Measurements from ENCODE around the gene SQOR. TPM values are rescaled to one million over a fixed set of nuclear protein-coding genes. Genes with fewer than 3 reads are reported as not detected.

Gene SQOR
- total RNA-seq, 1 experiment from 2014 or later = 40.9 TPM

GRCh38 chr15:45657254-45657653, 22.4 kb downstream of the SQOR start:
- H4K20me1 ChIP-seq (ENCODE audit: insufficient read depth) = no peaks in the 10 kb centered on the region
- H3K27me3 ChIP-seq (ENCODE audit: insufficient read depth, low read depth) = no peaks in the 10 kb centered on the region
- no peak overlapping the region for H3K4me3 ChIP-seq
- ChIA-PET CTCF (no interaction called here), POLR2A (ENCODE audit: unreplicated experiment) (no interaction called here)
- no peaks in the 10 kb centered on the region for H3K9me3 ChIP-seq (ENCODE audit: insufficient read depth, low read depth)
- H3K36me3 ChIP-seq (ENCODE audit: low read depth) = no peaks in the 10 kb centered on the region
- intact Hi-C loops (cut with micrococcal nuclease; ENCODE audit: unreplicated experiment) = no loop called here
- no peak for DNase-seq
- no peaks in the 10 kb centered on the region for H3K9me2 ChIP-seq (ENCODE audit: insufficient read depth)
- H3K79me2 ChIP-seq (ENCODE audit: low read depth) = no peaks in the 10 kb centered on the region
- no peaks in the 10 kb centered on the region for H3K4me1 ChIP-seq (replicated peaks; ENCODE audit: insufficient read depth)
- H2AFZ ChIP-seq = no peak overlapping the region
- BruUV-seq (replicated peaks) = no TSS peak
- no peak overlapping the region for H3K4me2 ChIP-seq
- no peak overlapping the region for H3K27ac ChIP-seq
- TF ChIP-seq CTCF (conservative IDR thresholded peaks at IDR 0.05) = no peak
- TF ChIP-seq EZH2 (IDR thresholded peaks at IDR 0.05; ENCODE audit: low read depth) = no peak
- no peaks in the 10 kb centered on the region for H3F3A ChIP-seq (ENCODE audit: insufficient read depth, low read depth)

- no peak for TF ChIP-seq EZH2 (IDR thresholded peaks at IDR 0.05; ENCODE audit: low read depth)
- no peak for TF ChIP-seq CTCF (conservative IDR thresholded peaks at IDR 0.05)
- Histone ChIP-seq H3F3A (ENCODE audit: insufficient read depth, low read depth) (no peaks in the 10 kb centered on the region), H3K4me3 (no peak overlapping the region), H3K9me3 (ENCODE audit: insufficient read depth, low read depth) (no peaks in the 10 kb centered on the region), H4K20me1 (ENCODE audit: insufficient read depth) (no peaks in the 10 kb centered on the region), H3K79me2 (ENCODE audit: low read depth) (no peaks in the 10 kb centered on the region), H2AFZ (no peak overlapping the region), H3K4me1 (replicated peaks; ENCODE audit: insufficient read depth) (no peaks in the 10 kb centered on the region), H3K27me3 (ENCODE audit: insufficient read depth, low read depth) (no peaks in the 10 kb centered on the region), H3K9me2 (ENCODE audit: insufficient read depth) (no peaks in the 10 kb centered on the region), H3K4me2 (no peak overlapping the region), H3K27ac (no peak overlapping the region), H3K36me3 (ENCODE audit: low read depth) (no peaks in the 10 kb centered on the region)
- POLR2A ChIA-PET (ENCODE audit: unreplicated experiment) = no interaction called here
- intact Hi-C loops (cut with micrococcal nuclease; ENCODE audit: unreplicated experiment) = no loop called here
- no TSS peak for BruUV-seq (replicated peaks)
- CTCF ChIA-PET = no interaction called here
- no peak for DNase-seq
Observed at GRCh38 chr15:45657764-45658545, 23.1 kb downstream of the SQOR start.

- no peak for TF ChIP-seq EZH2 (IDR thresholded peaks at IDR 0.05; ENCODE audit: low read depth)
- TF ChIP-seq CTCF (conservative IDR thresholded peaks at IDR 0.05) = no peak
- Histone ChIP-seq H3K4me3 (no peak overlapping the region), H3K36me3 (ENCODE audit: low read depth) (no peaks in the 10 kb centered on the region), H3K79me2 (ENCODE audit: low read depth) (no peaks in the 10 kb centered on the region), H3K4me1 (replicated peaks; ENCODE audit: insufficient read depth) (no peaks in the 10 kb centered on the region), H3F3A (ENCODE audit: insufficient read depth, low read depth) (no peaks in the 10 kb centered on the region), H3K9me3 (ENCODE audit: insufficient read depth, low read depth) (no peaks in the 10 kb centered on the region), H3K27ac (no peak overlapping the region), H3K4me2 (no peak overlapping the region), H2AFZ (no peak overlapping the region), H3K9me2 (ENCODE audit: insufficient read depth) (no peaks in the 10 kb centered on the region), H4K20me1 (ENCODE audit: insufficient read depth) (no peaks in the 10 kb centered on the region), H3K27me3 (ENCODE audit: insufficient read depth, low read depth) (no peaks in the 10 kb centered on the region)
- intact Hi-C loops (cut with micrococcal nuclease; ENCODE audit: unreplicated experiment) = no loop called here
- peak; percentile 25 to 48 for DNase-seq
- BruUV-seq (replicated peaks) = no TSS peak
- CTCF ChIA-PET = no interaction called here
- POLR2A ChIA-PET (ENCODE audit: unreplicated experiment) = interaction anchor here (0.8 kb wide), 1 partner anchor 19 kb away, joined by 3 read pairs; no protein-coding TSS in a partner anchor
Observed at GRCh38 chr15:45660231-45660979, 25.6 kb downstream of the SQOR start.

All from PC-9 (cell line).